Hematopoietic multipotent progenitor cell treated with erythropoietin and hydrocortisone succinate and interleukin-3 and kit ligand, for 15 days (in vitro differentiated cells): Measurements from ENCODE around the gene B3GNT8.
A peak's percentile ranks its signal among the peaks of the same experiment; 100 is the strongest.
"Not testable (repeated sequence)": the region's sequence is repeated elsewhere in the genome, so short reads cannot be mapped to it uniquely, and the experiment has no call there.

Experiments used
- DNase-seq: peaks from one replicate; pipeline ENCODE4 v3.0.0-alpha.2; 2015; ENCODE audit warnings: low spot score

The B3GNT8 gene

GRCh38 chr19:41435936-41436673, 8.9 kb upstream of the B3GNT8 start:
- no peak for DNase-seq

DNA sequence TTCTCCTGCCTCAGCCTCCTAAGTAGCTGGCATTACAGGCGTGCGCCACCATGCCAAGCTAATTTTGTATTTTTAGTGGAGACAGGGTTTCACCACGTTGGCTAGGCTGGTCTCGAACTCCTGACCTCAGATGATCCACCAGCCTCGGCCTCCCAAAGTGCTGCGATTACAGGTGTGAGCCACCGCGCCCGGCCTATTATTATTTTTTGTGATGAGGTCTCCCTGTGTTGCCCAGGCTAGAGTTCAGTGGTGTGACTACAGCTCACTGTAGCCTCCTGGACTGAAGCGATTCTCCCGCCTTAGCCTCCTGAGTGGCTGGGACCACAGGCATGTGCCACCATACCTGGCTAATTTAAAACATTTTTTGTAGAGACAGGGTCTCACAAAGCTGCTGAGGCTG, 8.2 kb upstream of the B3GNT8 start:
- DNase-seq, result not testable (repeated sequence)

- no peak for DNase-seq
Observed at GRCh38 chr19:41434450-41434849, 7.3 kb upstream of the B3GNT8 start.

DNA sequence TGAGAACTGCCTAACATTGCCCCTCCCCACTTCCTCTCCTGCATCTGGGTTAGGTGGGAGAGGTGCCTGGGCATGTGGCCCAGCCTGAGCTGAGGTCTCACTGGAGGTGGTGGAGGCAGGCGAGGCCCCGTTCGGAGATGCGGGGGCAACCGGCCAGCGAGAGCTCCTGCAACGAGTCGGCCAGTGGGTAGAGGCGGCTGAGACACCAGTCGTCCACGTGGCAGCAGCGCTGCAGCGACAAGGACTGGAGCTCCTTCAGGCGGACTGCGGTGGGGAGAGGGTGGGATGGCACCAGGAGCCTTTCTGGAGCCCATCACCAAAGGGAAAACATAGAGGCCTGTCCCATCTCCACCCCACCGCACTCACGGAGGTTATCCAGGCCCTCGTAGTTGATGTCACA, 6.0 kb upstream of the B3GNT8 start:
- DNase-seq, result no peak

GRCh38 chr19:41431426-41432386, 4.5 kb upstream of the B3GNT8 start:
- no peak for DNase-seq

DNA sequence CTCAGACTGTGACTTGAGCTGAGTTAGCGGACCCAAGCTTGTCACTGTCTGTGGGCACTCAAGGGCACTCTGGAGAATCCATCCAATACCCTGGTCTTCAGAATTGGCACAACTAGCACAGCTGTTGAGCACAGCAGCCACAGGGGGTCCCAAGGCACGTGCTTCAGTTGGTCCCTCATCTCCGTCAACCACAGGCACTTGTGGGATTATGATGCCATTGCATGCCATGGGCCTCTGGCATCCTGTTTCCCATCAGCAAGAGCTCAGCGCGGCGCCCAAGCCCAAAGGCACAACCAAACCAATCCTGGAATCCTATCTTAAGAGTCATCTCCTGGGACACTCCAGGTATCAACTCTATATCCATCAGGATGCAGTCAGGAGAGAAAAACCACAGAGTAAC, 3.7 kb upstream of the B3GNT8 start:
- DNase-seq, result no peak

GRCh38 chr19:41428481-41428859, 1.3 kb upstream of the B3GNT8 start:
- no peak for DNase-seq

GRCh38 chr19:41427647-41428480, 690 bp upstream of the B3GNT8 start:
- DNase-seq, result peak; percentile 21

GRCh38 chr19:41426116-41426841, 895 bp downstream of the B3GNT8 start:
- no peak for DNase-seq

DNA sequence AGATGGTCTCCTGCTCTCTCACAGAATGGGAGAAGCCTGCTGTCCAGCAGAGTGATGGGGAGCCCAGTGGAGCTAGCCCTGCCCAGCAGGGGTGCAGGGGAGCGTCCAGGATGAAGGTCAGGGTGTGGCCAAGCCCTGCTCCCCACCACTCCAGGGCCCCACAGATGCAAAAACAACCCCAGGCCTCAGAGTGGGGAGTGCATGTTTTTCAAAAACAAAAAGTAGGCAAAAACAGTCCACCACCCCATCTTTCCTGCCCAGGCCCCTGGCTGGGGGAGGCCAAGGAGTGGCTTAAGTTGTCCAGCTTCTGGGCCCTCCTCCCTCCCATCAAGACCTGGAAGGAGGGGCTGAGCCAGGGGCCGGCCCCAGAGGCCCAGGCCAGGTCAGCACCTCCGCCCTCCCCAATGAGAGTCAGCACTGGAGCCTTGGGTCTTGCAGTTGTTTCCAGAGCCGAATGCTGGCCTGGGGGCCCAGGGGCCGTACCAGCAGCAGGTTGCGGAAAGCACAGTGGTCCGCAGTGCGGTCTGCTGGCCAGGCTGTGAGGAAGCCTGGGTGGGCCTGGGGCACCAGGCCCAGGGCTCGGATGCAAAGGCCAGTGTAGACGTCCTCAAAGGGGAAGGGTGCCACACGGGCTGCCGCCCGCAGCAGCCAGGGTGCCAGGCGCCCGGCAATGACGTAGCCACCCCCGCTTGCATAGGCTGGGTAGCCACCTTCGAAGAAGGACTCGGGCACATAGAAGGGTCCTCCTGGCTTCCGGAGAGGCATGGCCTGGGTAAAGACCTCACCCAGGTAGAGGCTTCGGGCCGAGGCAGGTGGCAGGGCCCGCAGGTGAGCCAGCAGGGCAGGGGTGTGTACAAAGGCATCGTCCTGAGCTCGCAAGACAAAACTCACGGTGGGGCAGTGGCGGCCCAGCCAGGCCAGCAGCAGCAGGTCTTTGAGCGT, 1.7 kb downstream of the B3GNT8 start:
- no peak for DNase-seq

DNA sequence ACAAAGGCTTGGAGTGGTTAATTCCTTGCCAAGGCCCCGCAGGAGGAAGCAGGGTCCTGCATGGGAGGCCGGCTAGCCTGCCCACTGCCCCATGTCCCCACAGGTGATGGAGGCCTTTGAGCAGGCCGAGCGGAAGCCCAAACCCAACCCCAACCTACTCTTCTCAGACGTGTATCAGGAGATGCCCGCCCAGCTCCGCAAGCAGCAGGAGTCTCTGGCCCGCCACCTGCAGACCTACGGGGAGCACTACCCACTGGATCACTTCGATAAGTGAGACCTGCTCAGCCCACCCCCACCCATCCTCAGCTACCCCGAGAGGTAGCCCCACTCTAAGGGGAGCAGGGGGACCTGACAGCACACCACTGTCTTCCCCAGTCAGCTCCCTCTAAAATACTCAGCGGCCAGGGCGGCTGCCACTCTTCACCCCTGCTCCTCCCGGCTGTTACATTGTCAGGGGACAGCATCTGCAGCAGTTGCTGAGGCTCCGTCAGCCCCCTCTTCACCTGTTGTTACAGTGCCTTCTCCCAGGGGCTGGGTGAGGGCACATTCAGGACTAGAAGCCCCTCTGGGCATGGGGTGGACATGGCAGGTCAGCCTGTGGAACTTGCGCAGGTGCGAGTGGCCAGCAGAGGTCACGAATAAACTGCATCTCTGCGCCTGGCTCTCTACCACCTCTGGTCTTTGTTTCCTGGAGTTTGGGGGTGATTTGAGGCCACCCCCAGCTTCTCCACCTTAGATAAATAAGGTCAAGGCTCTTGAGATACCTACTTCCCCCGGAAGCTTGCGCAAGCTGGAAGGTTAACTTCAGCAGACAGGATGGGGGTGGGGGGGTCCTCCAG, 2.6 kb downstream of the B3GNT8 start:
- no peak for DNase-seq

DNA sequence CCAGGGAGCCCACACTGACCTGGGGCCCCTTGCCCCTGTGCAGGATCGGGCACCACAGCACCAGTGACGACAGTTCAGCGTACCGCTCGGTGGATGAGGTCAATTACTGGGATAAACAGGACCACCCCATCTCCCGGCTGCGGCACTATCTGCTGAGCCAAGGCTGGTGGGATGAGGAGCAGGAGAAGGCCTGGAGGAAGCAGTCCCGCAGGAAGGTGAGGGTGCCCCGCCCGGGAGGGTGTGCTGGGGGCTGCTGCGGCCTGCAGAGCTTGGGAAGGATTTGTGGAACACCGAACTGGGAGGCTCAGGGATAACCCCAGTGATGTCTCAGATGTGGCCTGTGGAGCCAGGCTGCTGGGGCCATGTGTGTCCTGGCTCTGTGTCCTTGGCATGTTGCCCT, 4.2 kb downstream of the B3GNT8 start:
- DNase-seq, result no peak

DNA sequence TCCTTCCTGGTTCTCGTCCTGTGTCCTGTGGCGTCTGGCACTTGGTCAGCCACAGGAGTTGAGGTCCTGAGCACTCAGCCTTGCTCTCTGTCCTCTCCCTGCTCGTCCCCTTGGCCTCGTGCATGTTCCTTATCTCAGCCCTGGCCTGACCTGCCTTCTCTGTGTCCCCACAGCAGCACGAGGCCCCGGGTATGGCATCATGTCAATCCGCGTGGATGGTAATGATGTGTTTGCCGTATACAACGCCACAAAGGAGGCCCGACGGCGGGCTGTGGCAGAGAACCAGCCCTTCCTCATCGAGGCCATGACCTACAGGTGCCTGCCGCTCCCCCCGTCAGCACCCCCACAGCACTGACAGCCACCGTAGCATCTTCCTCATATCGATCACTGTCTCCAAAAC, 4.7 kb downstream of the B3GNT8 start:
- DNase-seq, result no peak

DNA sequence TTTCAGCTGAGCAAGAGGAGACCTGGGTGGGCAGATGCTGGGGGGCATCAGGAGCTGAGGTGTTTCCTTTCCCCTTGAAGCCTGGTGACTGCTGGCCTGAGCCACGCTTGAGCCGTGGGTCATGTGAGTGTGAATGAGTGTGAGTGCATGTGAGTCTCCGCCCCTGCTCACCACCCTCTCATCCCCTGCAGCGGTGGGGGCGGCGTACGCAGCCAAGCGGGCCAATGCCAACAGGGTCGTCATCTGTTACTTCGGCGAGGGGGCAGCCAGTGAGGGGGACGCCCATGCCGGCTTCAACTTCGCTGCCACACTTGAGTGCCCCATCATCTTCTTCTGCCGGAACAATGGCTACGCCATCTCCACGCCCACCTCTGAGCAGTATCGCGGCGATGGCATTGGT, 5.2 kb downstream of the B3GNT8 start:
- no peak for DNase-seq

DNA sequence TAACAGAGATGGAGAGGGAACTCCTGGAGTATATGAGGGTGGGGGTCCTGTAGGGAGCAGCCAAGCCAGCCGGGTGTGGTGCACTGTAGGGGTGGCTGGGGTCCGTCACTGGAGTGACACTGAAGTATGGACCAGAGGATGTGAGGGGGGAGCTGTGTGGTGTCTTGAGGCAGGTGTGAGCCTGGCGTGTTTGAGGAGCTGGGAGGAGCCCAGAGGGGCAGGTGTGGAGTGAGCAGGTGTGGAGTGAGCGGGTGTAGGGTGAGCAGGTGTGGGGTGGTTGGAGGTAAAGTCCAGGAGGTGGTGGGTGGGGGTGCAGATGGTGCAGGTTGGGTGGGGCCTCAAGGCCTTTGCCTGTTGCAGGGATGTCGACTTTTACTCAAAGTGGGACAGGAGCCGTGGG, 5.9 kb downstream of the B3GNT8 start:
- no peak for DNase-seq

DNA sequence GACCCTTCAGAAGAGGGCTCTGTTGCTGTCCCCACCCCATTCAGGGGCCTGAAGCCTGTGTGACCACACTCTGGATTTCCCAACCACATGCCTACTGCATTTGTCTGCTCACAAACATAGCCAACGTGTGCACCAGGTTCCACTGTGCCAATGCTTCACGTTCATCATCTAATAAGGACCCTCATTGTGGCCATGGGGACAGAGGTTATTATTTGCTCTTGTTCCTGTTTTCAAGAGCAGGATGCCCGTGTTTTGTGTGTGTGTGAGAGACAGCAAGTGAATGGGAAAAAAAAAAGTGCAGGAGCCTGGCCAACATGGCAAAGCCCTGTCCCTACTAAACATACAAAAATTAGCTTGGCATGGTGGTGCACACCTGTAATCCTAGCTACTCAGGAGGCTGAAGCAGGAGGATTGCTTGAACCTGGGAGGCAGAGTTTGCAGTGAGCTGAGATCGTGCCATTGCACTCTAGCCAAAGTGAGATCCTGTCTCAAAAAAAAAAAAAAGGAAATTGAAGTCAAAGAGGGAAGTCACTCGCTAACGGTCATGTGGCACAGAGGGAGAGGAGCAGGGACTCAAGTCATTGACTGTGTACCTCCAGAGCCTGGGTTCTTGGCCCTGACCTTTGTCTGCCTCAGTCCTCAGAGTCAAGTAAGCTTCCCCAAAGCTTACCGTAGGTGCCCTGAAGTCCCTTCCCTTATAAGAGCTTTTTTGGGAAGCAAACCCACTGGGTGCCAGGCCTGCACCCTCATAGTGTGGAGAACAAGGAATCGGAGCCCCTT, 6.9 kb downstream of the B3GNT8 start:
- DNase-seq, result no peak

DNA sequence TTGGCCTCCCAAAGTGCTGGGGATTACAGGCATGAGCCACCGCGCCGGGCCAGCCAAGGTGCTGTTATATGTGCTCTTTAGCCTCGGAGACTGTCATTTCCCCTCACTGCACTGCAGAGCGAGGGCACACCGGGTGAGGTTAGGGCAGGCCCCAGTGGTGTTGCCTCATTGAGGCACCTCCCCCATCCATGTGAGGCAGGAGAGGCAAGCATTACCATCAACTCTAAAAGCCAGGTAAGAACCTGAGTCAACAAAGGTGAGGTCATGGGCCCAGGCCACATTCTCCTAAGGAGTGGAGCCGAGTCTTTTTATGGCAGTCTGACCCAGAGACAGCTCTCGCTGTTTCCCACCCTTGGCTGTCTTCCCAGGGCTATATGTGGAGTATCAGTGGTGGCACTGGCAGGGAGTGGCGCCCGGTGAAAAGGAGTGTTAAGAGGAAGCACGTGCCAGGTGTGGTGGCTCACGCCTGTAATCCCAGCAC, 10.9 kb downstream of the B3GNT8 start:
- DNase-seq, result no peak

DNA sequence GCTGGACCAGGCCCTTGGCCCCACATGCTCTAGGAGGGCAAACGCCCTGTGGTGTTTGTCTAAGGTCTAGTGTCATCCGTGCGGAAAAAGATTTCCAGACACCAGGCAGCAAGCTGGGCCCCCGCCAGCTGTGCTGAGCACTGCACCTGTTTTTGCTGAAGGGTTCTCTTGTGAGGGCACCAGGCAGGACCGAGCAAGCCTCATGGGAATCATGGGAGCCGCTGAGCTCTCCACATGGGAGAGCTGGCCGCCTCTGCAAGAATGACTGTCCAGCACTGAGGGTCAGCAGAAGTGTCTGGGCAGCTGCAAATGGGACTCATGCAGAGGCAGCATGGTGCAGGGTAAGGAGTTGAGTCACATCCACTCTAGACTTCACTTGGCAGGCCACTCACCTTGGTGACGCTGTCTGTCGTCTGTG, 12.0 kb downstream of the B3GNT8 start:
- DNase-seq, result no peak

DNA sequence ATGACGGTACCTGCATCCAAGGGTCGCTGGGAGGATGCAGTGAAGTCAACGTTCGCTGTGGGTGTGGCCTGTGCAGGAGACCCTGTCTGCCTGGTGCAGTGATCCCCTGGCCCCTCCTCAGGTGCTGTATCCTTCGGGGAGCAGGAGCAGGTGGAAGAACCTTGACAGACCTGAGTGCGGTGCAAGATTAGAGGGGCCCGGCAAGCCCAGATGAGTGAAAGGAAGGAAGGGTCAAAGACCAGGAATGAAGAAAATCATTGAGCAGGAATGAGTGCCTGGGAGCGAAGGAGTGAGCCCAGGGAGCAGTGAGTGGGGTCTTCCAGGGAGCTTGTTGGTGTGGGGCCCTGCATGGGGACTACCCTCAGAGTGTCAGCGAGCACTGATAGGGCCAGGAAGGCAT, 12.7 kb downstream of the B3GNT8 start:
- DNase-seq, result no peak
